Mononuclear cell (primary cell): ENCODE measurements around the gene MTG2. TPM values are rescaled to one million over a fixed set of nuclear protein-coding genes. Genes with fewer than 3 reads are reported as not detected.
A peak's percentile ranks its signal among the peaks of the same experiment; 100 is the strongest.

Experiments used
- H3K27me3 ChIP-seq: 2 replicates; pipeline ENCODE4 v1.6.0; 2011; ENCODE audit warnings: low read length, control low read depth; ENCODE audit not compliant: insufficient read depth
- H3K4me1 ChIP-seq: 2 replicates; pipeline ENCODE4 v1.5.1; 2011; ENCODE audit warnings: mild to moderate bottlenecking, low read length, control low read depth; ENCODE audit not compliant: insufficient read depth
- H3K4me3 ChIP-seq: 2 replicates; pipeline ENCODE4 v1.5.1; 2011; ENCODE audit warnings: mild to moderate bottlenecking, low read length, moderate library complexity
- H3K9me3 ChIP-seq: 2 replicates; pipeline ENCODE4 v1.5.1; 2011; ENCODE audit warnings: low read depth, mild to moderate bottlenecking, control low read depth, low read length
- total RNA-seq: library from RNA; depleted of rRNA; stranded (reverse); fragments of >200 nt; gene quantifications from one replicate; pipeline ENCODE4 v1.2.3, GENCODE V29; 2012

MTG2 gene
- total RNA-seq, 1 donor: 3.1 TPM

- no peaks in the 10 kb centered on the region for H3K9me3 ChIP-seq
- no peaks in the 10 kb centered on the region for H3K4me1 ChIP-seq
- H3K27me3 ChIP-seq: no peaks in the 10 kb centered on the region
- no peak overlapping the region for H3K4me3 ChIP-seq
These were observed 47.9 kb downstream of the MTG2 start for GRCh38 chr20:62230696-62231095.

- Histone ChIP-seq H3K4me1 (no peaks in the 10 kb centered on the region), H3K9me3 (no peaks in the 10 kb centered on the region), H3K4me3 (no peak overlapping the region), H3K27me3 (no peaks in the 10 kb centered on the region)
These were observed 48.5 kb downstream of the MTG2 start for GRCh38 chr20:62231292-62231691.

GRCh38 chr20:62232194-62232593, 49.4 kb downstream of the MTG2 start:
- Histone ChIP-seq H3K27me3 (no peaks in the 10 kb centered on the region), H3K9me3 (no peaks in the 10 kb centered on the region), H3K4me1 (no peaks in the 10 kb centered on the region), H3K4me3 (no peak overlapping the region)

GRCh38 chr20:62232770-62233645, 50.2 kb downstream of the MTG2 start:
- Histone ChIP-seq H3K9me3 (no peaks in the 10 kb centered on the region), H3K27me3 (no peaks in the 10 kb centered on the region), H3K4me3 (no peak overlapping the region), H3K4me1 (peaks cover 7% of the 10 kb centered on the region)

- H3K27me3 ChIP-seq: no peaks in the 10 kb centered on the region
- H3K9me3 ChIP-seq: no peaks in the 10 kb centered on the region
- H3K4me1 ChIP-seq: peaks cover 7% of the 10 kb centered on the region
- H3K4me3 ChIP-seq: no peak overlapping the region
These were observed 50.9 kb downstream of the MTG2 start for GRCh38 chr20:62233684-62234083.

- Histone ChIP-seq H3K4me3 (no peak overlapping the region), H3K27me3 (no peaks in the 10 kb centered on the region), H3K4me1 (peaks cover 12% of the 10 kb centered on the region), H3K9me3 (no peaks in the 10 kb centered on the region)
These were observed 51.5 kb downstream of the MTG2 start for GRCh38 chr20:62234339-62234738.

- Histone ChIP-seq H3K27me3 (no peaks in the 10 kb centered on the region), H3K4me3 (no peak overlapping the region), H3K9me3 (no peaks in the 10 kb centered on the region), H3K4me1 (peaks cover 20% of the 10 kb centered on the region)
These were observed 52.4 kb downstream of the MTG2 start for GRCh38 chr20:62235001-62235776.

- no peaks in the 10 kb centered on the region for H3K9me3 ChIP-seq
- H3K4me3 ChIP-seq: no peak overlapping the region
- H3K4me1 ChIP-seq: peaks cover 26% of the 10 kb centered on the region
- H3K27me3 ChIP-seq: no peaks in the 10 kb centered on the region
These were observed 52.9 kb downstream of the MTG2 start for GRCh38 chr20:62235777-62236157.

GRCh38 chr20:62236200-62236599, 53.4 kb downstream of the MTG2 start:
- peaks cover 29% of the 10 kb centered on the region for H3K4me1 ChIP-seq
- no peaks in the 10 kb centered on the region for H3K27me3 ChIP-seq
- H3K4me3 ChIP-seq: no peak overlapping the region
- no peaks in the 10 kb centered on the region for H3K9me3 ChIP-seq

- peaks cover 37% of the 10 kb centered on the region for H3K4me1 ChIP-seq
- no peak overlapping the region for H3K4me3 ChIP-seq
- no peaks in the 10 kb centered on the region for H3K9me3 ChIP-seq
- no peaks in the 10 kb centered on the region for H3K27me3 ChIP-seq
These were observed 54.1 kb downstream of the MTG2 start for GRCh38 chr20:62236766-62237513.

GRCh38 chr20:62237514-62237800, 54.6 kb downstream of the MTG2 start:
- no peak overlapping the region for H3K4me3 ChIP-seq
- H3K4me1 ChIP-seq: peaks cover 40% of the 10 kb centered on the region
- no peaks in the 10 kb centered on the region for H3K27me3 ChIP-seq
- H3K9me3 ChIP-seq: no peaks in the 10 kb centered on the region

GRCh38 chr20:62237801-62238568, 55.2 kb downstream of the MTG2 start, which contains the start of gene OSBPL2:
Gene OSBPL2, plus strand, starts transcription at chr20:62238521. Its CDS starts 17,664 bp downstream, at chr20:62256185.
- H3K9me3 ChIP-seq: no peaks in the 10 kb centered on the region
- peak within 1 kb of the TSS; percentile 48 for H3K4me3 ChIP-seq
- no peaks in the 10 kb centered on the region for H3K27me3 ChIP-seq
- H3K4me1 ChIP-seq: peaks cover 41% of the 10 kb centered on the region

GRCh38 chr20:62238569-62239277, 55.9 kb downstream of the MTG2 start:
- Histone ChIP-seq H3K4me1 (peaks cover 46% of the 10 kb centered on the region), H3K4me3 (peak overlapping the region; percentile 48), H3K27me3 (no peaks in the 10 kb centered on the region), H3K9me3 (no peaks in the 10 kb centered on the region)

GRCh38 chr20:62239278-62239879, 56.6 kb downstream of the MTG2 start:
- no peaks in the 10 kb centered on the region for H3K9me3 ChIP-seq
- H3K27me3 ChIP-seq: no peaks in the 10 kb centered on the region
- H3K4me1 ChIP-seq: peaks cover 53% of the 10 kb centered on the region
- H3K4me3 ChIP-seq: peak overlapping the region; percentile 48
